Stomach (tissue), 4 donors: ENCODE data around the gene DDR1.

Experiments
- POLR2A ChIP-seq, 4 donors: fragments of 450-650 bp; IDR thresholded peaks; one replicate each; pipeline ENCODE4 v1.6.1; 2016; ENCODE audit warnings: antibody characterized with exemption in 4 of 4, control low read depth in 2 of 4, mild to moderate bottlenecking in 1 of 4, moderate library complexity in 1 of 4
- TF ChIP-seq, protein P1 (sequence below), 7 experiments: fragments of 450-650 bp in 4 of 7; fragments of 200-600 bp in 3 of 7; sonication (generic) in 3 of 7; IDR thresholded peaks; one replicate each; pipeline ENCODE4 v1.5.1; 2016 to 2019; ENCODE audit warnings: antibody characterized with exemption in 7 of 7, control low read depth in 2 of 7, mild to moderate bottlenecking in 1 of 7

DNA sequence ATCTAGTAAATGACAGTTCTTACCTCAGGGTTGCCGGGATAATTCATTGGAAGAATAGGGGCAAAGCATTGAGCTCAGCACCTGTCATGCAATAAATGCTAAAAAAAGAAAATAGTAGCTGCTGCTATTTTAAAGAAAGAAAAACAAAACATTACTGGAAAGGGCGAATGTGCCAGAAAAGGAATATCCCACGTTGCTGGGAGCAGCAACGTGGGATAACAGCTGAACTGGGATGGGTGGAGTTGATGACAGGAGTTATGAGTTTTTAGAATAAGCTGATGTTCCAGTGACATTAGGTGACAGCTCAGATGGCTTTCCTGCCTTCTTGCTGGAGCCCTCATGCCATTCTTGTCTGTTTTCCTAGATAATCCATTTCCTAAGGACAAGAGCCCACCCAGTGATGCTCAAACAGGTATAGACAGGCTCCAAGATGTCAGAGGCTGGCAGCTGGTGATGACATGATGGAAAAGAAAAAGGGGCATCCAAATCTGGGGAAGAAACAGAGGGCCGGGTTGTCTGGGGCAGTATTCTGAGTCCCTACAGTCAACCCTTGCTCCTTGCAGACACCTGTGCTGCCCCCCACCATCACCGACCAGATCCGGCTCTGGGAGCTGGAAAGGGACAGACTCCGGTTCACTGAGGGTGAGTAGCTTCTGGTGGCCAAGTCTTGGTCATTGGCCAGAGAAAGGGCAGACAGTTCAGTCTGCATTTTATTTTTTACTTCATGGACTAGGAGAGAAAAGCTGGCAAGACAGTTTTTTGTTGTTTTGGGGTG is 28.6 kb downstream of the DDR1 start:
- TF ChIP-seq, protein P1, sequence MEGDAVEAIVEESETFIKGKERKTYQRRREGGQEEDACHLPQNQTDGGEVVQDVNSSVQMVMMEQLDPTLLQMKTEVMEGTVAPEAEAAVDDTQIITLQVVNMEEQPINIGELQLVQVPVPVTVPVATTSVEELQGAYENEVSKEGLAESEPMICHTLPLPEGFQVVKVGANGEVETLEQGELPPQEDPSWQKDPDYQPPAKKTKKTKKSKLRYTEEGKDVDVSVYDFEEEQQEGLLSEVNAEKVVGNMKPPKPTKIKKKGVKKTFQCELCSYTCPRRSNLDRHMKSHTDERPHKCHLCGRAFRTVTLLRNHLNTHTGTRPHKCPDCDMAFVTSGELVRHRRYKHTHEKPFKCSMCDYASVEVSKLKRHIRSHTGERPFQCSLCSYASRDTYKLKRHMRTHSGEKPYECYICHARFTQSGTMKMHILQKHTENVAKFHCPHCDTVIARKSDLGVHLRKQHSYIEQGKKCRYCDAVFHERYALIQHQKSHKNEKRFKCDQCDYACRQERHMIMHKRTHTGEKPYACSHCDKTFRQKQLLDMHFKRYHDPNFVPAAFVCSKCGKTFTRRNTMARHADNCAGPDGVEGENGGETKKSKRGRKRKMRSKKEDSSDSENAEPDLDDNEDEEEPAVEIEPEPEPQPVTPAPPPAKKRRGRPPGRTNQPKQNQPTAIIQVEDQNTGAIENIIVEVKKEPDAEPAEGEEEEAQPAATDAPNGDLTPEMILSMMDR (IDR thresholded peaks at IDR 0.05), result no peak
- TF ChIP-seq POLR2A (IDR thresholded peaks at IDR 0.05), result no peak
